Thymus (tissue), 11 donors: Measurements from ENCODE around the gene SNCAIP. TPM values are rescaled to one million over a fixed set of nuclear protein-coding genes. Genes with fewer than 3 reads are reported as not detected.
A peak's percentile ranks its signal among the peaks of the same experiment; 100 is the strongest.

Source experiments
- DNase-seq, 9 donors: peaks; one replicate each; pipeline ENCODE4 v3.0.0-alpha.2; 2013; ENCODE audit warnings: low spot score in 9 of 9, low read depth in 6 of 9, missing footprints in 1 of 9
- H3K27ac ChIP-seq, 2 donors: one replicate each; pipeline ENCODE4 v1.5.1; 2013; ENCODE audit warnings: control low read depth in 1 of 2, low read depth in 1 of 2, low read length in 1 of 2, mild to moderate bottlenecking in 1 of 2, moderate library complexity in 1 of 2
- H3K27me3 ChIP-seq, 2 donors: one replicate each; pipeline ENCODE4 v1.5.1; 2013; ENCODE audit warnings: low read length in 1 of 2; ENCODE audit not compliant: control insufficient read depth in 2 of 2, insufficient read depth in 1 of 2
- H3K36me3 ChIP-seq, 2 donors: one replicate each; pipeline ENCODE4 v1.5.1; 2013; ENCODE audit warnings: low read length in 1 of 2, mild to moderate bottlenecking in 1 of 2, moderate library complexity in 1 of 2; ENCODE audit not compliant: control insufficient read depth in 2 of 2, insufficient read depth in 2 of 2
- H3K4me1 ChIP-seq, 2 donors: one replicate each; pipeline ENCODE4 v1.5.1; 2013; ENCODE audit warnings: low read length in 2 of 2; ENCODE audit not compliant: control insufficient read depth in 2 of 2, insufficient read depth in 2 of 2
- H3K4me3 ChIP-seq, 2 donors: one replicate each; pipeline ENCODE4 v1.5.1; 2013; ENCODE audit warnings: low read length in 2 of 2, control low read depth in 1 of 2, mild to moderate bottlenecking in 1 of 2
- H3K9me3 ChIP-seq, 2 donors: one replicate each; pipeline ENCODE4 v1.5.1; 2013; ENCODE audit warnings: low read length in 1 of 2, mild to moderate bottlenecking in 1 of 2; ENCODE audit not compliant: control insufficient read depth in 2 of 2, insufficient read depth in 1 of 2
- WGBS: extraction: QIAGEN DNeasy Blood & Tissue Kit; methylation state at CpG from one replicate; pipeline ENCODE4 v1.1.7; 2013; 5-methylcytosine and 5-hydroxymethylcytosine counted together
- polyA plus RNA-seq: library from polyadenylated mRNA; stranded (reverse); fragments of 200-250 nt; gene quantifications from one replicate; pipeline ENCODE4 v1.2.3, GENCODE V29; 2013
- total RNA-seq: library from RNA; stranded (reverse); fragments of 120-200 nt; gene quantifications from one replicate; pipeline ENCODE4 v1.2.4, GENCODE V29; 2013
- donor health status: healthy.

The SNCAIP gene
- total and polyA plus RNA-seq, 2 donors, result 5.2 to 7.4 TPM

GRCh38 chr5:122501089-122501435 is 189.0 kb downstream of the SNCAIP start:
- Histone ChIP-seq H3K4me3 (no peak overlapping the region), H3K4me1 (no peaks in the 10 kb centered on the region)
- 68% methylated on average over 2 of the region's 2 CpGs for WGBS

GRCh38 chr5:122507045-122507444 is 195.0 kb downstream of the SNCAIP start:
- 51% methylated on average over 1 of the region's 1 CpG for WGBS
- DNase-seq, result no peak
- Histone ChIP-seq H3K36me3 (no peaks in the 10 kb centered on the region), H3K27ac (no peak overlapping the region), H3K4me1 (no peaks in the 10 kb centered on the region), H3K9me3 (no peaks in the 10 kb centered on the region), H3K27me3 (no peaks in the 10 kb centered on the region), H3K4me3 (no peak overlapping the region)

More at GRCh38 chr5:122501089-122501435, 189.0 kb downstream of the SNCAIP start:
- Histone ChIP-seq H3K36me3 (no peaks in the 10 kb centered on the region), H3K27me3 (no peaks in the 10 kb centered on the region), H3K27ac (peak overlapping the region in 1 of 2 donors; percentile 32), H3K9me3 (no peaks in the 10 kb centered on the region)
- DNase-seq, result no peak

- Histone ChIP-seq H3K4me1 (no peaks in the 10 kb centered on the region), H3K9me3 (no peaks in the 10 kb centered on the region), H3K4me3 (no peak overlapping the region), H3K27ac (no peak overlapping the region), H3K27me3 (no peaks in the 10 kb centered on the region), H3K36me3 (no peaks in the 10 kb centered on the region)
- no peak for DNase-seq
- WGBS, result over 99% methylated on average over 5 of the region's 5 CpGs
These were observed 195.5 kb downstream of the SNCAIP start for GRCh38 chr5:122507581-122507980.

GRCh38 chr5:122508623-122509022 is 196.6 kb downstream of the SNCAIP start:
- Histone ChIP-seq H3K4me3 (no peak overlapping the region), H3K27ac (no peak overlapping the region), H3K4me1 (no peaks in the 10 kb centered on the region), H3K36me3 (no peaks in the 10 kb centered on the region), H3K9me3 (no peaks in the 10 kb centered on the region), H3K27me3 (no peaks in the 10 kb centered on the region)
- DNase-seq, result no peak

Other genes with a start within 250 kb of the SNCAIP start
- 0.66 TPM for gene LOX, start 234.0 kb upstream of the SNCAIP start, total RNA-seq
- 5.2 TPM for gene LOX, start 234.0 kb upstream of the SNCAIP start, polyA plus RNA-seq
- gene ZNF474, start 182.7 kb upstream of the SNCAIP start, total RNA-seq, result 0.09 TPM
- 0.50 TPM for gene ZNF474, start 182.7 kb upstream of the SNCAIP start, polyA plus RNA-seq